Neural progenitor cell (in vitro differentiated cells): ENCODE results near the gene ZNF341.

Experiments used
- EZH2 ChIP-seq: fragments of 200-600 bp; sonication (generic); IDR thresholded peaks from 2 replicates; pipeline ENCODE4 v1.6.1; 2017; ENCODE audit warnings: antibody characterized with exemption, mild to moderate bottlenecking, moderate library complexity
- EZH2phosphoT487 ChIP-seq: fragments of 200-600 bp; sonication (generic); IDR thresholded peaks from 2 replicates; pipeline ENCODE4 v1.6.1; 2017; ENCODE audit warnings: antibody characterized with exemption
- TF ChIP-seq, protein P1 (sequence below): fragments of 200-600 bp; sonication (generic); IDR thresholded peaks from 2 replicates; pipeline ENCODE4 v1.5.1; 2017; ENCODE audit warnings: antibody characterized with exemption, mild to moderate bottlenecking

- TF ChIP-seq, protein P1, sequence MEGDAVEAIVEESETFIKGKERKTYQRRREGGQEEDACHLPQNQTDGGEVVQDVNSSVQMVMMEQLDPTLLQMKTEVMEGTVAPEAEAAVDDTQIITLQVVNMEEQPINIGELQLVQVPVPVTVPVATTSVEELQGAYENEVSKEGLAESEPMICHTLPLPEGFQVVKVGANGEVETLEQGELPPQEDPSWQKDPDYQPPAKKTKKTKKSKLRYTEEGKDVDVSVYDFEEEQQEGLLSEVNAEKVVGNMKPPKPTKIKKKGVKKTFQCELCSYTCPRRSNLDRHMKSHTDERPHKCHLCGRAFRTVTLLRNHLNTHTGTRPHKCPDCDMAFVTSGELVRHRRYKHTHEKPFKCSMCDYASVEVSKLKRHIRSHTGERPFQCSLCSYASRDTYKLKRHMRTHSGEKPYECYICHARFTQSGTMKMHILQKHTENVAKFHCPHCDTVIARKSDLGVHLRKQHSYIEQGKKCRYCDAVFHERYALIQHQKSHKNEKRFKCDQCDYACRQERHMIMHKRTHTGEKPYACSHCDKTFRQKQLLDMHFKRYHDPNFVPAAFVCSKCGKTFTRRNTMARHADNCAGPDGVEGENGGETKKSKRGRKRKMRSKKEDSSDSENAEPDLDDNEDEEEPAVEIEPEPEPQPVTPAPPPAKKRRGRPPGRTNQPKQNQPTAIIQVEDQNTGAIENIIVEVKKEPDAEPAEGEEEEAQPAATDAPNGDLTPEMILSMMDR: no peak
- TF ChIP-seq EZH2 (no peak), EZH2phosphoT487 (no peak)
Observed at GRCh38 chr20:33785503-33785902, 53.7 kb downstream of the ZNF341 start.
